ENCODE data around the gene PLEKHM2.

The PLEKHM2 gene

DNA sequence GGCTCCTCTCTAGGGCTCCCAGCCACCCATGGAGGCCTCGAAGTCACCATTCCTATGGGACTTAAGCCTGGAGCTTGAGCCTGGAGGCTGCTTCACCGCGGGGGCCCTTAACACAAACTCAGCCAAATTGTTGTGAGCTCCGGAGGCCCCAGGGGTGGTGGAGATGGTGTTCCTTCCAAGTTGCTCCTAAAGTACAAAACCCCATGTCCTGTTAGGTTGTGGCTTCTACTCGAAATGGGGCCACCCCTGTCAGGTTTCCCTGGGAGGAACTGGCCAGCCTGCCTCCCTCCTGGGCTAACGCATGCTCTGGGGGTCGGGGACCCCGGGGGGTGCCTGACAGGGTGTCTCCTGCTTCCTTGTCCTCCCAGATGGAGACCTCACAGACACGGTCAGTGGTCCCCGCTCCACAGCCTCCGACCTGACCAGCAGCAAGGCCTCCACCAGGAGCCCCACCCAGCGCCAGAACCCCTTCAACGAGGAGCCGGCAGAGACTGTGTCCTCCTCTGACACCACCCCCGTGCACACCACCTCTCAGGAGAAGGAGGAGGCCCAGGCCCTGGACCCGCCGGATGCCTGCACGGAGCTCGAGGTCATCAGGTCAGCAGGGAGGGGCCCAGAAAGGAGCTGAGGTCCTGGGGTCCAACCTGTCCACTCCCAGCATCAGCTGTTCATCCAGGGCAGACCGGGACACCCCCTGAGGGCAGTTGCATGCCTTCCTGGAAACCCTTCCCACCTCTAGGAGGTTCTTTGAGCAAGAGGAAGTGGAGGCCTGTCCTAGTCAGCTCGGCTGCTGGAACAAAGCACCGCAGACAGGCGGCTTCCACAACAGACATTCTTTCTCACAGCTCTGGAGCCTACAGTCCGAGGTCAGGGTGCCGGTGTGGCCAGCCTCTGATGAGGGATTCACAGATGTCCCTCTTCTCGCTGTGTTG is 41.1 kb downstream of the PLEKHM2 start:
- DNase-seq (ENCODE audit: low read depth), result no peak

DNA sequence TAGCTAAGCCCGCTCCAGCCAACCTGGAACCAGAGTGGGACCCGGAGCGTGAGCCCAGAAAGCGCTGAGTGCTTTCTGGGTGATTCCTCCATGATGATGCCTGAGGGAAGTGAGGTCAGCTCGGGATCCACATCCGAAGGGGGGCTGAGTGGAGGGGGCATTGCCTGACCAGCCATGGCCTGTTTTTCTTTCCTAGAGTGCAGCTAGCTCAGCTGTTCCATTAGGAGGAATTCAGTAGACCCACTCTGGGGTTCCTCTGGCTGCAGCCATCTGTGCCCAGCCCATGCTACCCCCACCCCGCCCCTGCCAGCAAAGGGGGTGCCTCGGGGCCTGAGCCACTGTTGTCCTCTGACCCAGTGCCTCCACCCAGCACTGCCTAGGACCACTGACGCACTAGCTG is 42.4 kb downstream of the PLEKHM2 start:
- DNase-seq (ENCODE audit: low read depth), result no peak

DNA sequence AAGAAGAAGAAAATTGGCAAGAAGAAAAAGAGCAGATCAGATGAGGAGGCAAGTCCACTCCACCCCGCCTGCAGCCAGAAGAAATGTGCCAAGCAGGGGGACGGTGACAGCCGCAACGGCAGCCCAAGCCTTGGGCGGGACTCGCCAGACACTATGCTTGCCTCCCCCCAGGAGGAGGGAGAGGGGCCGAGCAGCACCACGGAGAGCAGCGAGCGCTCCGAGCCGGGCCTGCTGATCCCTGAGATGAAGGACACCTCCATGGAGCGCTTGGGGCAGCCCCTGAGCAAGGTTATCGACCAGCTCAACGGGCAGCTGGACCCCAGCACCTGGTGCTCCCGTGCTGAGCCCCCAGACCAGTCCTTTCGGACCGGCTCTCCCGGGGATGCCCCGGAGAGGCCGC is 42.9 kb downstream of the PLEKHM2 start:
- DNase-seq (ENCODE audit: low read depth), result no peak

DNA sequence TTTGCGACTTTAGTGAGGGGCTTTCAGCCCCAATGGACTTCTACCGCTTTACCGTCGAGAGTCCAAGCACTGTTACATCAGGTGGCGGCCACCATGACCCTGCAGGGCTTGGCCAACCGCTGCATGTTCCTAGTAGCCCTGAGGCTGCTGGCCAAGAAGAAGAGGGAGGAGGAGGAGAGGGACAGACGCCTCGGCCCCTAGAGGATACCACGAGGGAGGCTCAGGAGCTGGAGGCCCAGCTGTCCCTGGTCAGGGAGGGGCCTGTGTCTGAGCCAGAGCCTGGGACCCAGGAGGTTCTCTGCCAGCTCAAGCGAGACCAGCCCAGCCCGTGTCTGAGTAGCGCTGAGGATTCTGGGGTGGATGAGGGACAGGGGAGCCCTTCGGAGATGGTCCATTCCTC is 43.3 kb downstream of the PLEKHM2 start:
- no peak for DNase-seq (ENCODE audit: low read depth)

- DNase-seq (ENCODE audit: low read depth), result no peak
Observed at GRCh38 chr1:15727866-15728534, 43.9 kb downstream of the PLEKHM2 start.

GRCh38 chr1:15728937-15729657 is 45.0 kb downstream of the PLEKHM2 start:
- DNase-seq (ENCODE audit: low read depth), result no peak

- no peak for DNase-seq (ENCODE audit: low read depth)
Observed at GRCh38 chr1:15730423-15730822, 46.3 kb downstream of the PLEKHM2 start.

- DNase-seq (ENCODE audit: low read depth), result no peak
Observed at GRCh38 chr1:15730936-15731335, 46.8 kb downstream of the PLEKHM2 start.

GRCh38 chr1:15731735-15732685 is 47.9 kb downstream of the PLEKHM2 start:
- no peak for DNase-seq (ENCODE audit: low read depth)

GRCh38 chr1:15732686-15733081 is 48.6 kb downstream of the PLEKHM2 start:
- DNase-seq (ENCODE audit: low read depth), result no peak

DNA sequence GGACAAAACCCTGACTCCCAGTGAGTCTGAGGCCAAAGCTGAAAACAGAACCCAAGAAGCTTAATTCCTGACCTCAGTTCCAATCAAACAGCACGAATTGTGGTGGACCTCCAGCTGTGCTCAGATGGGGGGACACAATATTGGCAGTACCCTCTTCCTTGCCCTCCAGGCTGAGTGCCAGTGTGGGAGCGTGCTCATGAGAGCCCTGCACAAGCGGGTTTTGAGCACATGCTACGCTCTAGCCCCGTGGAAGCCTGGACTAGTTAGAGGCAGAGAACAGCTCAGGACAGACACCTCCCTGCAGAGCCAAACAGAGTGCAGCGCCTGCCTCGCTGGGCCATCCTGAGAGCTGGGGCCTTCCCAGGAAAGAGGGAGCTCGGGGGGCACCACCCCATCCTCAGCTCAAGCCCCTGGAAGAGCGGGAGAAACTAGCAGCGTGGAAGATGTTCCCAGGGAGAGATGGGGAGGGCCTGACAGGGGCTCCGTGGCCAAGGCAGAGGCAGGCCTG is 49.2 kb downstream of the PLEKHM2 start:
- no peak for DNase-seq (ENCODE audit: low read depth)

GRCh38 chr1:15733726-15734226 is 49.7 kb downstream of the PLEKHM2 start:
- no peak for DNase-seq (ENCODE audit: low read depth)

GRCh38 chr1:15734296-15734695 is 50.2 kb downstream of the PLEKHM2 start:
- no peak for DNase-seq (ENCODE audit: low read depth)

GRCh38 chr1:15734901-15735300 is 50.8 kb downstream of the PLEKHM2 start:
- DNase-seq (ENCODE audit: low read depth), result no peak

DNA sequence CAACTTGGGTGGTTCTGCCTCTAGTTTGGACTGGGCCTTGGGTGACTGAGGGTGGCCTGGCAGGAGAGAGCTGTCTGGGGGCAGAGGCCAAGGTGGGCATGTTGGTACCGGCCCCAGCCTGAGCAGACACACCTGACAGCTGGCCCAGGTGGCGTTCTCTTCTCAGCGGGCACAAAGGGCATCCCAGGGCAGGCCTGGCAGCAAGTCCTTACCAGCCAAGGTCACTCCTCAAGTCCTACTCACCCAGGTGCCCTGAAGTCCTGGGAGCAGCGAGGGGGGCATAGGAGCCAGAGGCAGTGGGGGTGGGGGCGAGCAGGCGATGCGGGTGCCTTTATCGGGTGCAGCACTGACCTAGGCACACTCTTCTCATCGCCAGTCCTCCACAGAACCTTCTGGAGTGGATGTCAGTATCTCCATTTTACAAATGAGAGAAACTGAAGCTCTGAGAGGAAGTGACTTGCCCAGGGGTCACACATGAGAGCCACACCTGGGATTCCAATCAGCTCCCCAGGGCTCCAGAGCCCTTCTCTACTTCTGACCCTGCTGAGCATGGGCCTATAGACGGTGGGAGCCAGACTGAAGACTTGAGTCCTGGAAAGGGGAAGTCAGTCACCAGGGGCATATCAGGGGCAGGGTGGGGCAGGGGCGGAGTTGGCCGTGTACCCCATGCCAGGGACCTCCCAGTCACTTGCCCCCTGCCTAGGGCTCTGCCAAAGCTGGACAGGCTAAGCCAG is 51.4 kb downstream of the PLEKHM2 start:
- no peak for DNase-seq (ENCODE audit: low read depth)

DNA sequence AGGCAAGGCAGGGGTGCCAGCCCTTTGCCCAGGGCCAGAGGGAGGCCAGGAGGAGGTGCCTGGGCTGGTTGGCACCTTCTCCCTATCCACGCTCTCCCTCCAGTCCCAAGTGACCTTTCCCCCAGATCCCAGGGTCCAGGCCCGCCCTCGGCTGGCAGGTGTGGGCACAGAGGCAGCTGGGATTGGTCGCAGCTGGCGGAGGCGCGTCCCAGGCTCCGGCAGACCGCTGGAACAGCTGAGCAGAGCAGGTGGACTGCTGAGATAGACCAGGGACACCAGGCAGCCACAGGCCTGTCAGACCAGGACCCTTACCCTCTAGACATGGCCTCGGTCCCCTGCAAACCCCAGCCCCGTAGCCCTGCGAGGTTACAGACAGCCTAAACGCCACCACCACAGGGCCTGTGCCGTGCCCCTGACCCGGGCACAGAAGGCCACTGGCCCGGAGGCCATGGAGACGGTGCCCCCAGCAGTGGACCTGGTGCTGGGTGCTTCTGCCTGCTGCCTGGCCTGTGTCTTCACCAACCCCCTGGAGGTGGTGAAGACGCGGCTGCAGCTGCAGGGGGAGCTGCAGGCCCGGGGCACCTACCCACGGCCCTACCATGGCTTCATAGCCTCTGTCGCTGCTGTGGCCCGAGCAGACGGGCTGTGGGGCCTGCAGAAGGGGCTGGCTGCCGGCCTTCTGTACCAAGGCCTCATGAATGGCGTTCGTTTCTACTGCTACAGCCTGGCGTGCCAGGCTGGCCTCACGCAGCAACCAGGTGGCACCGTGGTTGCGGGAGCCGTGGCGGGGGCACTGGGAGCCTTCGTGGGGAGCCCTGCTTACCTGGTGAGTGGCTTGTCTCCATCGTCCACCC is 52.1 kb downstream of the PLEKHM2 start, which contains the start of gene SLC25A34:
SLC25A34 (plus strand) TSS at position 221 of the 854 bp plus-strand sequence; CDS start at position 449, 228 bp downstream.
- no peak for DNase-seq (ENCODE audit: low read depth)

DNA sequence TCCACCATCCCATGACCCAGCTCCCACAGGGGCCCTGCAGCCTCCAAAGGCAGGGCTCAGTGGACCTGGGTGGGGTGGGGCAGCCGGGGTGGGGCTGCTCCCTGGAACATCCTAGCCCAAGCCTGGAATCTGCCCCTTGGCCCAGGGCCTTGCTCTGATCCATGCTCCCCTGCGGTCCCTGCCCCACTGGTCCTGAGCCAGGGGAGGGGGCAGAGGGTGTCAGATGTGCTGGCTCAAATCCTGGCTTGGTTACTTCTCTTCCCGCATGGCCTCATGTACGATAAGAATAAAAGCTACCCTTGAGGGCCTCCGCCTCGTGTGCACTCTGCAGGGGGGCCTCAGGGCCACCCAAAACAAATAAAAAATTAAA is 52.8 kb downstream of the PLEKHM2 start:
- DNase-seq (ENCODE audit: low read depth), result no peak

GRCh38 chr1:15737324-15738319 is 53.5 kb downstream of the PLEKHM2 start:
- no peak for DNase-seq (ENCODE audit: low read depth)

Data from T follicular helper cell (primary cell).